ENCODE data around the gene SEMA4D.

The SEMA4D gene

GRCh38 chr9:89328064-89328463, 169.8 kb downstream of the SEMA4D start:
- H4K8ac ChIP-seq (ENCODE audit: low read depth, low read length): no peak overlapping the region
- H2BK15ac ChIP-seq (replicated peaks; ENCODE audit: low read depth): no peak overlapping the region
- H3K4ac ChIP-seq (ENCODE audit: low read depth, low read length): no peak overlapping the region
- no peak overlapping the region for H2BK120ac ChIP-seq (ENCODE audit: low read depth, low read length)
- no peak overlapping the region for H2AK5ac ChIP-seq (ENCODE audit: low read length)
- no peak overlapping the region for H3K27ac ChIP-seq (ENCODE audit: low read depth, low read length)
- H3K4me1 ChIP-seq (ENCODE audit: control insufficient read depth, low read depth, low read length): no peaks in the 10 kb centered on the region
- DNase-seq: no peak
- H3K4me3 ChIP-seq (ENCODE audit: low read length): no peak overlapping the region
- no peak overlapping the region for H3K56ac ChIP-seq (ENCODE audit: low read length)
- no peak overlapping the region for H3K18ac ChIP-seq (ENCODE audit: low read length)
- peaks cover 13% of the 10 kb centered on the region for H3K79me1 ChIP-seq (ENCODE audit: low read length)
- H3K9ac ChIP-seq (ENCODE audit: low read length): no peak overlapping the region
- H3K4me2 ChIP-seq (ENCODE audit: low read length): no peak overlapping the region
- H4K5ac ChIP-seq (ENCODE audit: low read length): no peak overlapping the region
- no peaks in the 10 kb centered on the region for H3K27me3 ChIP-seq (ENCODE audit: insufficient read depth, low read length, poor library complexity)
- no peak overlapping the region for H2BK5ac ChIP-seq (ENCODE audit: low read length)
- peaks cover 3% of the 10 kb centered on the region for H3K36me3 ChIP-seq (ENCODE audit: control insufficient read depth, insufficient read depth, low read length)
- H3K79me2 ChIP-seq (ENCODE audit: control insufficient read depth, insufficient read depth, low read length): peaks cover 17% of the 10 kb centered on the region
- H3K23ac ChIP-seq (ENCODE audit: low read length): no peak overlapping the region
- WGBS (ENCODE audit: extremely low coverage, insufficient coverage, low lambda C conversion rate): no CpG with 5 or more reads among the region's 8 CpGs

- H3K79me2 ChIP-seq (ENCODE audit: control insufficient read depth, insufficient read depth, low read length): peaks cover 27% of the 10 kb centered on the region
- no CpG with 5 or more reads among the region's 3 CpGs for WGBS (ENCODE audit: extremely low coverage, insufficient coverage, low lambda C conversion rate)
- H3K23ac ChIP-seq (ENCODE audit: low read length): no peak overlapping the region
- peaks cover 12% of the 10 kb centered on the region for H3K79me1 ChIP-seq (ENCODE audit: low read length)
- no peak overlapping the region for H4K5ac ChIP-seq (ENCODE audit: low read length)
- H3K4me2 ChIP-seq (ENCODE audit: low read length): no peak overlapping the region
- DNase-seq: no peak
- H2AK5ac ChIP-seq (ENCODE audit: low read length): no peak overlapping the region
- H3K4me3 ChIP-seq (ENCODE audit: low read length): no peak overlapping the region
- no peak overlapping the region for H3K56ac ChIP-seq (ENCODE audit: low read length)
- H3K4ac ChIP-seq (ENCODE audit: low read depth, low read length): no peak overlapping the region
- H2BK120ac ChIP-seq (ENCODE audit: low read depth, low read length): no peak overlapping the region
- no peak overlapping the region for H3K18ac ChIP-seq (ENCODE audit: low read length)
- H3K9ac ChIP-seq (ENCODE audit: low read length): no peak overlapping the region
- H2BK15ac ChIP-seq (replicated peaks; ENCODE audit: low read depth): no peak overlapping the region
- H3K4me1 ChIP-seq (ENCODE audit: control insufficient read depth, low read depth, low read length): no peaks in the 10 kb centered on the region
- H3K36me3 ChIP-seq (ENCODE audit: control insufficient read depth, insufficient read depth, low read length): peaks cover 1% of the 10 kb centered on the region
- no peak overlapping the region for H4K8ac ChIP-seq (ENCODE audit: low read depth, low read length)
- H3K27ac ChIP-seq (ENCODE audit: low read depth, low read length): no peak overlapping the region
- no peaks in the 10 kb centered on the region for H3K27me3 ChIP-seq (ENCODE audit: insufficient read depth, low read length, poor library complexity)
- H2BK5ac ChIP-seq (ENCODE audit: low read length): no peak overlapping the region
Observed at GRCh38 chr9:89325733-89326132, 172.2 kb downstream of the SEMA4D start.

GRCh38 chr9:89323390-89323789, 174.5 kb downstream of the SEMA4D start:
- H3K79me1 ChIP-seq (ENCODE audit: low read length): peaks cover 12% of the 10 kb centered on the region
- no peak overlapping the region for H2BK15ac ChIP-seq (replicated peaks; ENCODE audit: low read depth)
- H3K79me2 ChIP-seq (ENCODE audit: control insufficient read depth, insufficient read depth, low read length): peaks cover 36% of the 10 kb centered on the region
- H4K8ac ChIP-seq (ENCODE audit: low read depth, low read length): no peak overlapping the region
- peak overlapping the region; percentile 17 for H3K56ac ChIP-seq (ENCODE audit: low read length)
- no CpG with 5 or more reads among the region's 4 CpGs for WGBS (ENCODE audit: extremely low coverage, insufficient coverage, low lambda C conversion rate)
- no peaks in the 10 kb centered on the region for H3K4me1 ChIP-seq (ENCODE audit: control insufficient read depth, low read depth, low read length)
- DNase-seq: no peak
- no peak overlapping the region for H2BK5ac ChIP-seq (ENCODE audit: low read length)
- H3K36me3 ChIP-seq (ENCODE audit: control insufficient read depth, insufficient read depth, low read length): no peaks in the 10 kb centered on the region
- no peaks in the 10 kb centered on the region for H3K27me3 ChIP-seq (ENCODE audit: insufficient read depth, low read length, poor library complexity)
- no peak overlapping the region for H3K4ac ChIP-seq (ENCODE audit: low read depth, low read length)
- H3K27ac ChIP-seq (ENCODE audit: low read depth, low read length): no peak overlapping the region
- H3K9ac ChIP-seq (ENCODE audit: low read length): no peak overlapping the region
- no peak overlapping the region for H3K18ac ChIP-seq (ENCODE audit: low read length)
- H2AK5ac ChIP-seq (ENCODE audit: low read length): no peak overlapping the region
- no peak overlapping the region for H3K4me2 ChIP-seq (ENCODE audit: low read length)
- no peak overlapping the region for H4K5ac ChIP-seq (ENCODE audit: low read length)
- no peak overlapping the region for H3K23ac ChIP-seq (ENCODE audit: low read length)
- no peak overlapping the region for H3K4me3 ChIP-seq (ENCODE audit: low read length)
- H2BK120ac ChIP-seq (ENCODE audit: low read depth, low read length): no peak overlapping the region

GRCh38 chr9:89319015-89319905, 178.7 kb downstream of the SEMA4D start:
- Histone ChIP-seq H4K8ac (ENCODE audit: low read depth, low read length) (no peak overlapping the region), H3K36me3 (ENCODE audit: control insufficient read depth, insufficient read depth, low read length) (peaks cover 2% of the 10 kb centered on the region), H3K18ac (ENCODE audit: low read length) (no peak overlapping the region), H3K4me1 (ENCODE audit: control insufficient read depth, low read depth, low read length) (no peaks in the 10 kb centered on the region), H3K23ac (ENCODE audit: low read length) (no peak overlapping the region), H3K4ac (ENCODE audit: low read depth, low read length) (peak overlapping the region; percentile 37), H3K27me3 (ENCODE audit: insufficient read depth, low read length, poor library complexity) (no peaks in the 10 kb centered on the region), H3K79me1 (ENCODE audit: low read length) (peaks cover 7% of the 10 kb centered on the region), H3K79me2 (ENCODE audit: control insufficient read depth, insufficient read depth, low read length) (peaks cover 38% of the 10 kb centered on the region), H3K4me2 (ENCODE audit: low read length) (peak overlapping the region; percentile 70), H2BK5ac (ENCODE audit: low read length) (no peak overlapping the region), H3K9ac (ENCODE audit: low read length) (peak overlapping the region; percentile 92), H3K56ac (ENCODE audit: low read length) (peak overlapping the region; percentile 89), H2BK120ac (ENCODE audit: low read depth, low read length) (no peak overlapping the region), H4K5ac (ENCODE audit: low read length) (no peak overlapping the region), H3K4me3 (ENCODE audit: low read length) (peak overlapping the region; percentile 45), H3K27ac (ENCODE audit: low read depth, low read length) (peak overlapping the region; percentile 99), H2AK5ac (ENCODE audit: low read length) (no peak overlapping the region), H2BK15ac (replicated peaks; ENCODE audit: low read depth) (no peak overlapping the region)
- no CpG with 5 or more reads among the region's 13 CpGs for WGBS (ENCODE audit: extremely low coverage, insufficient coverage, low lambda C conversion rate)
- DNase-seq: peak; percentile 39

- DNase-seq: peak; percentile 98
- Histone ChIP-seq H2BK15ac (replicated peaks; ENCODE audit: low read depth) (no peak within 1 kb of the TSS), H3K4me3 (ENCODE audit: low read length) (peak within 1 kb of the TSS; percentile 80), H2AK5ac (ENCODE audit: low read length) (no peak within 1 kb of the TSS), H4K8ac (ENCODE audit: low read depth, low read length) (peak within 1 kb of the TSS; percentile 98), H2BK120ac (ENCODE audit: low read depth, low read length) (no peak within 1 kb of the TSS), H2BK5ac (ENCODE audit: low read length) (no peak within 1 kb of the TSS), H3K4ac (ENCODE audit: low read depth, low read length) (peak within 1 kb of the TSS; percentile 84), H3K79me2 (ENCODE audit: control insufficient read depth, insufficient read depth, low read length) (peaks cover 40% of the 10 kb centered on the region), H3K27me3 (ENCODE audit: insufficient read depth, low read length, poor library complexity) (no peaks in the 10 kb centered on the region), H3K56ac (ENCODE audit: low read length) (peak within 1 kb of the TSS; percentile 97), H3K4me2 (ENCODE audit: low read length) (peak within 1 kb of the TSS; percentile 70), H3K79me1 (ENCODE audit: low read length) (peaks cover 3% of the 10 kb centered on the region), H4K5ac (ENCODE audit: low read length) (peak within 1 kb of the TSS; percentile 90), H3K23ac (ENCODE audit: low read length) (no peak within 1 kb of the TSS), H3K4me1 (ENCODE audit: control insufficient read depth, low read depth, low read length) (no peaks in the 10 kb centered on the region), H3K36me3 (ENCODE audit: control insufficient read depth, insufficient read depth, low read length) (peaks cover 2% of the 10 kb centered on the region), H3K27ac (ENCODE audit: low read depth, low read length) (peak within 1 kb of the TSS; percentile 99), H3K18ac (ENCODE audit: low read length) (peak within 1 kb of the TSS; percentile 94), H3K9ac (ENCODE audit: low read length) (peak within 1 kb of the TSS; percentile 92)
- no CpG with 5 or more reads among the region's 91 CpGs for WGBS (ENCODE audit: extremely low coverage, insufficient coverage, low lambda C conversion rate)
Observed at GRCh38 chr9:89318123-89319014, 179.5 kb downstream of the SEMA4D start, which contains the start of gene SECISBP2. Gene SECISBP2 (plus strand): TSS chr9:89318500. CDS start chr9:89318577, 77 bp downstream.

Measured in mesendoderm (in vitro differentiated cells).